ENCODE data around the gene TGFBR2. TPM values are rescaled to one million over a fixed set of nuclear protein-coding genes. Genes with fewer than 3 reads are reported as not detected.

Gene TGFBR2
- polyA plus RNA-seq, 4 donors, result 6.0 to 77.5 (median 31.9) TPM

GRCh38 chr3:30684356-30684755, 78.0 kb downstream of the TGFBR2 start:
- no peak overlapping the region for H3K4me3 ChIP-seq (ENCODE audit: low read depth in 1 of 3, low read length in 3 of 3)
- H3K4me1 ChIP-seq (ENCODE audit: control insufficient read depth in 3 of 3, insufficient read depth in 2 of 3, low read depth in 1 of 3, low read length in 2 of 3), result peaks cover 6 to 19% (median 10%) of the 10 kb centered on the region in 3 donors
- 83 to 95% (median 94%) methylated on average over 3 of the region's 3 CpGs for WGBS, 3 donors
- FAIRE-seq (no peak), DNase-seq (no peak)
- H3K27ac ChIP-seq (ENCODE audit: low read depth in 1 of 3, low read length in 2 of 3), result no peak overlapping the region
- peaks cover 0 to 24% (median 7%) of the 10 kb centered on the region in 3 donors for H3K36me3 ChIP-seq (ENCODE audit: control insufficient read depth in 3 of 3, insufficient read depth in 2 of 3, low read depth in 1 of 3, low read length in 3 of 3)
- H3K9me3 ChIP-seq (ENCODE audit: control insufficient read depth in 2 of 2, insufficient read depth in 1 of 2, low read depth in 1 of 2, low read length in 1 of 2), result no peaks in the 10 kb centered on the region
- no peaks in the 10 kb centered on the region for H3K27me3 ChIP-seq (ENCODE audit: control insufficient read depth in 3 of 3, insufficient read depth in 3 of 3, low read length in 3 of 3)

GRCh38 chr3:30685267-30685667, 78.9 kb downstream of the TGFBR2 start:
- no peaks in the 10 kb centered on the region for H3K27me3 ChIP-seq (ENCODE audit: control insufficient read depth in 3 of 3, insufficient read depth in 3 of 3, low read length in 3 of 3)
- H3K4me3 ChIP-seq (ENCODE audit: low read depth in 1 of 3, low read length in 3 of 3), result no peak overlapping the region
- H3K4me1 ChIP-seq (ENCODE audit: control insufficient read depth in 3 of 3, insufficient read depth in 2 of 3, low read depth in 1 of 3, low read length in 2 of 3), result peaks cover 6 to 26% (median 10%) of the 10 kb centered on the region in 3 donors
- H3K36me3 ChIP-seq (ENCODE audit: control insufficient read depth in 3 of 3, insufficient read depth in 2 of 3, low read depth in 1 of 3, low read length in 3 of 3), result peaks cover 0 to 20% (median 2%) of the 10 kb centered on the region in 3 donors
- 87 to 95% (median 93%) methylated on average over 2 of the region's 2 CpGs for whole genome bisulfite sequencing, 3 donors
- FAIRE-seq (no peak), DNase-seq (no peak)
- H3K27ac ChIP-seq (ENCODE audit: low read depth in 1 of 3, low read length in 2 of 3), result peak overlapping the region in 1 of 3 donors; percentile 5
- no peaks in the 10 kb centered on the region for H3K9me3 ChIP-seq (ENCODE audit: control insufficient read depth in 2 of 2, insufficient read depth in 1 of 2, low read depth in 1 of 2, low read length in 1 of 2)

- H3K27me3 ChIP-seq (ENCODE audit: control insufficient read depth in 3 of 3, insufficient read depth in 3 of 3, low read length in 3 of 3), result no peaks in the 10 kb centered on the region
- H3K9me3 ChIP-seq (ENCODE audit: control insufficient read depth in 2 of 2, insufficient read depth in 1 of 2, low read depth in 1 of 2, low read length in 1 of 2), result no peaks in the 10 kb centered on the region
- peaks cover 6 to 26% (median 10%) of the 10 kb centered on the region in 3 donors for H3K4me1 ChIP-seq (ENCODE audit: control insufficient read depth in 3 of 3, insufficient read depth in 2 of 3, low read depth in 1 of 3, low read length in 2 of 3)
- 93 to 98% (median 97%) methylated on average over 2 of the region's 2 CpGs for WGBS, 3 donors
- no peak overlapping the region for H3K4me3 ChIP-seq (ENCODE audit: low read depth in 1 of 3, low read length in 3 of 3)
- DNase-seq (no peak), FAIRE-seq (no peak)
- H3K36me3 ChIP-seq (ENCODE audit: control insufficient read depth in 3 of 3, insufficient read depth in 2 of 3, low read depth in 1 of 3, low read length in 3 of 3), result peaks cover 0 to 21% (median 2%) of the 10 kb centered on the region in 3 donors
- no peak overlapping the region for H3K27ac ChIP-seq (ENCODE audit: low read depth in 1 of 3, low read length in 2 of 3)
Observed at GRCh38 chr3:30686176-30686575, 79.8 kb downstream of the TGFBR2 start.

- H3K27me3 ChIP-seq (ENCODE audit: control insufficient read depth in 3 of 3, insufficient read depth in 3 of 3, low read length in 3 of 3), result no peaks in the 10 kb centered on the region
- no peak overlapping the region for H3K4me3 ChIP-seq (ENCODE audit: low read depth in 1 of 3, low read length in 3 of 3)
- no peak for FAIRE-seq
- 46 to 68% (median 64%) methylated on average over 2 of the region's 2 CpGs for WGBS, 3 donors
- no peak overlapping the region for H3K27ac ChIP-seq (ENCODE audit: low read depth in 1 of 3, low read length in 2 of 3)
- DNase-seq, result no peak
- H3K4me1 ChIP-seq (ENCODE audit: control insufficient read depth in 3 of 3, insufficient read depth in 2 of 3, low read depth in 1 of 3, low read length in 2 of 3), result peaks cover 6 to 26% (median 10%) of the 10 kb centered on the region in 3 donors
- peaks cover 0 to 22% (median 2%) of the 10 kb centered on the region in 3 donors for H3K36me3 ChIP-seq (ENCODE audit: control insufficient read depth in 3 of 3, insufficient read depth in 2 of 3, low read depth in 1 of 3, low read length in 3 of 3)
- H3K9me3 ChIP-seq (ENCODE audit: control insufficient read depth in 2 of 2, insufficient read depth in 1 of 2, low read depth in 1 of 2, low read length in 1 of 2), result no peaks in the 10 kb centered on the region
Observed at GRCh38 chr3:30686799-30687198, 80.4 kb downstream of the TGFBR2 start.

GRCh38 chr3:30687930-30688570, 81.6 kb downstream of the TGFBR2 start:
- DNase-seq (no peak), FAIRE-seq (no peak)
- Histone ChIP-seq H3K27me3 (ENCODE audit: control insufficient read depth in 3 of 3, insufficient read depth in 3 of 3, low read length in 3 of 3) (no peaks in the 10 kb centered on the region), H3K9me3 (ENCODE audit: control insufficient read depth in 2 of 2, insufficient read depth in 1 of 2, low read depth in 1 of 2, low read length in 1 of 2) (no peaks in the 10 kb centered on the region), H3K27ac (ENCODE audit: low read depth in 1 of 3, low read length in 2 of 3) (peak overlapping the region; percentile 65 to 84 (median 76)), H3K36me3 (ENCODE audit: control insufficient read depth in 3 of 3, insufficient read depth in 2 of 3, low read depth in 1 of 3, low read length in 3 of 3) (peaks cover 0 to 19% (median 6%) of the 10 kb centered on the region in 3 donors), H3K4me1 (ENCODE audit: control insufficient read depth in 3 of 3, insufficient read depth in 2 of 3, low read depth in 1 of 3, low read length in 2 of 3) (peaks cover 6 to 23% (median 10%) of the 10 kb centered on the region in 3 donors), H3K4me3 (ENCODE audit: low read depth in 1 of 3, low read length in 3 of 3) (no peak overlapping the region)
- 77 to 91% (median 82%) methylated on average over 8 of the region's 8 CpGs for WGBS, 3 donors

DNA sequence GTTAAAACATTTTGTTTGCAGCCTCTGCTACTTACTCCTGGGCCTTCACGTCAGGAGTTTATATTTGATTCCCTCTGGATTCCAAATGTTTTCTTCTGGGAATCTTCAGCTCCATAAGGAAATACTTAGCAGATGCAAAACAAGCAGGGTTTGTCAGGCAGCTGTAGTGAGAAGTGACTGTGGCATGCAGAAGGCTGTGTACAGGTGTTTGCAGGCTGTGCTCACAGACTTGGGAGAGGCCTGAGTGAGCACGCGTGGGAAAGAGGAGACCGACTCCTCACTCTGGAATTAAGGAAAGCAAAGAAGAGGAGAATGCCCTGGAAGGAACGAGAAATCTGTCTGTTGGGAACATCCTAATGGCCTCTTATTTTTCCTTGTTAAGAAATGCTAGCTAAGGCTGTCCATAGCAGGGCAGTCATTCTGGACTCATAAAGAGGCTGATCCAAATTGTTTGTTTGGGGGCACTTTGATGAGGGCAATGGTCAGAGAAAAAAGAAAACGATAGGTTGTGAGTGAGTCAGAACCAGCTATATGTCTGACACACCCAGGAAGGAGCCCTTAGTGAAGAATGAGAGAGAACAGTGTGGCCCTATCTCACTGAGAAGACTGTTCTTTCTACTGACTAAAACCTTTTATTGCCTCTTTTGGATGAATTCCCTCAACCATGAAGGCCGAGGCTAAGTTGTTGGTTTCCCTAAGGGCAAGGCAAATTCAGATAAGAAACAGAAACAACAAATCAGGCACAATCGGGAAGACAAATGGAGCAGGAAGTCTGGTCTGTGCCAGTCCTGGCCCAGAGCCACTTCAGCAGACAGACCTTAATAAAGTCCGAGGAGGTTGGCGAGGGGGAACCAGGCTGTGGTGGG, 82.6 kb downstream of the TGFBR2 start:
- no peak for FAIRE-seq
- H3K4me1 ChIP-seq (ENCODE audit: control insufficient read depth in 3 of 3, insufficient read depth in 2 of 3, low read depth in 1 of 3, low read length in 2 of 3), result peaks cover 6 to 27% (median 7%) of the 10 kb centered on the region in 3 donors

DNA sequence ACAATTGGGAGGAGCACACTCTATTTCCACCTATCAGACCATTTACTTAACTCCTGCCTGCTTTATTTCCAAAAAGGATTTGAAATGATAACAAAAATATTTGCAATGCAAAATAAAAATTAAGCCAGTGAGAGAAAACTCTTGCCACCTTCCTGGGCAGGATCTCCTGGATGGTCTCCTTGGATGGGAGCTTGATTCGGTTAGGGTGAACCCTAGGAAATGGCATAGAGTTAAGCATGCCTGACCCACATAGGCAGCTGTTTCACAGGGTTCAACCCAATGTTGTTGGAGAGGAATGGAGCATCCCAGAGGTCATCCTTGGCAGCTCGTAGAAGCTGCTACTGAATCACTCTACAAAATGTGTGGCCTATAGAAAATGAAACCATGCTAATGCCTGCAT, 83.8 kb downstream of the TGFBR2 start:
- no peak for DNase-seq
- no peak for FAIRE-seq
- H3K27me3 ChIP-seq (ENCODE audit: control insufficient read depth in 3 of 3, insufficient read depth in 3 of 3, low read length in 3 of 3), result no peaks in the 10 kb centered on the region
- 64 to 85% (median 83%) methylated on average over 2 of the region's 2 CpGs for WGBS, 3 donors
- no peak overlapping the region for H3K4me3 ChIP-seq (ENCODE audit: low read depth in 1 of 3, low read length in 3 of 3)
- H3K27ac ChIP-seq (ENCODE audit: low read depth in 1 of 3, low read length in 2 of 3), result peak overlapping the region in 1 of 3 donors; percentile 50
- peaks cover 4 to 22% (median 7%) of the 10 kb centered on the region in 3 donors for H3K36me3 ChIP-seq (ENCODE audit: control insufficient read depth in 3 of 3, insufficient read depth in 2 of 3, low read depth in 1 of 3, low read length in 3 of 3)
- peaks cover 6 to 27% (median 7%) of the 10 kb centered on the region in 3 donors for H3K4me1 ChIP-seq (ENCODE audit: control insufficient read depth in 3 of 3, insufficient read depth in 2 of 3, low read depth in 1 of 3, low read length in 2 of 3)
- no peaks in the 10 kb centered on the region for H3K9me3 ChIP-seq (ENCODE audit: control insufficient read depth in 2 of 2, insufficient read depth in 1 of 2, low read depth in 1 of 2, low read length in 1 of 2)

More for the DNA sequence above, 82.6 kb downstream of the TGFBR2 start:
- no peaks in the 10 kb centered on the region for H3K27me3 ChIP-seq (ENCODE audit: control insufficient read depth in 3 of 3, insufficient read depth in 3 of 3, low read length in 3 of 3)
- DNase-seq, result peak; percentile 72 to 87
- peaks cover 0 to 15% (median 6%) of the 10 kb centered on the region in 3 donors for H3K36me3 ChIP-seq (ENCODE audit: control insufficient read depth in 3 of 3, insufficient read depth in 2 of 3, low read depth in 1 of 3, low read length in 3 of 3)
- no peak overlapping the region for H3K4me3 ChIP-seq (ENCODE audit: low read depth in 1 of 3, low read length in 3 of 3)
- H3K9me3 ChIP-seq (ENCODE audit: control insufficient read depth in 2 of 2, insufficient read depth in 1 of 2, low read depth in 1 of 2, low read length in 1 of 2), result no peaks in the 10 kb centered on the region
- WGBS, 3 donors, result 12 to 29% (median 23%) methylated on average over 10 of the region's 10 CpGs
- peak overlapping the region; percentile 65 to 84 (median 76) for H3K27ac ChIP-seq (ENCODE audit: low read depth in 1 of 3, low read length in 2 of 3)

DNA sequence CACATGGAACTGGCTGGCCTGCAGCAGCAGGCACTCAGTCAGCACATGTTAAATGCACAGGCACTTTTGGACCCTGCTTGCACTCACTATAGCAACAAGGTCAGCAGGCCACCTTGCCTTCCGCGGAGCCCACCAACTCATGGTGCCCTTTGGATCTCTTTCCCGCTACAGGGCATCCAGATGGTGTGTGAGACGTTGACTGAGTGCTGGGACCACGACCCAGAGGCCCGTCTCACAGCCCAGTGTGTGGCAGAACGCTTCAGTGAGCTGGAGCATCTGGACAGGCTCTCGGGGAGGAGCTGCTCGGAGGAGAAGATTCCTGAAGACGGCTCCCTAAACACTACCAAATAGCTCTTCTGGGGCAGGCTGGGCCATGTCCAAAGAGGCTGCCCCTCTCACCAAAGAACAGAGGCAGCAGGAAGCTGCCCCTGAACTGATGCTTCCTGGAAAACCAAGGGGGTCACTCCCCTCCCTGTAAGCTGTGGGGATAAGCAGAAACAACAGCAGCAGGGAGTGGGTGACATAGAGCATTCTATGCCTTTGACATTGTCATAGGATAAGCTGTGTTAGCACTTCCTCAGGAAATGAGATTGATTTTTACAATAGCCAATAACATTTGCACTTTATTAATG, 85.0 kb downstream of the TGFBR2 start:
- Histone ChIP-seq H3K4me3 (ENCODE audit: low read depth in 1 of 3, low read length in 3 of 3) (no peak overlapping the region), H3K27ac (ENCODE audit: low read depth in 1 of 3, low read length in 2 of 3) (no peak overlapping the region), H3K36me3 (ENCODE audit: control insufficient read depth in 3 of 3, insufficient read depth in 2 of 3, low read depth in 1 of 3, low read length in 3 of 3) (peaks cover 4 to 25% (median 8%) of the 10 kb centered on the region in 3 donors), H3K4me1 (ENCODE audit: control insufficient read depth in 3 of 3, insufficient read depth in 2 of 3, low read depth in 1 of 3, low read length in 2 of 3) (peaks cover 6 to 27% (median 7%) of the 10 kb centered on the region in 3 donors), H3K27me3 (ENCODE audit: control insufficient read depth in 3 of 3, insufficient read depth in 3 of 3, low read length in 3 of 3) (no peaks in the 10 kb centered on the region), H3K9me3 (ENCODE audit: control insufficient read depth in 2 of 2, insufficient read depth in 1 of 2, low read depth in 1 of 2, low read length in 1 of 2) (no peaks in the 10 kb centered on the region)
- WGBS, 3 donors, result 71 to 90% (median 86%) methylated on average over 10 of the region's 10 CpGs
- no peak for DNase-seq
- no peak for FAIRE-seq

All from small intestine (tissue), 7 donors.